ENCODE results near the gene CHI3L2.
A peak's percentile ranks its signal among the peaks of the same experiment; 100 is the strongest.

CHI3L2 gene, protein sequence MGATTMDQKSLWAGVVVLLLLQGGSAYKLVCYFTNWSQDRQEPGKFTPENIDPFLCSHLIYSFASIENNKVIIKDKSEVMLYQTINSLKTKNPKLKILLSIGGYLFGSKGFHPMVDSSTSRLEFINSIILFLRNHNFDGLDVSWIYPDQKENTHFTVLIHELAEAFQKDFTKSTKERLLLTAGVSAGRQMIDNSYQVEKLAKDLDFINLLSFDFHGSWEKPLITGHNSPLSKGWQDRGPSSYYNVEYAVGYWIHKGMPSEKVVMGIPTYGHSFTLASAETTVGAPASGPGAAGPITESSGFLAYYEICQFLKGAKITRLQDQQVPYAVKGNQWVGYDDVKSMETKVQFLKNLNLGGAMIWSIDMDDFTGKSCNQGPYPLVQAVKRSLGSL

DNA sequence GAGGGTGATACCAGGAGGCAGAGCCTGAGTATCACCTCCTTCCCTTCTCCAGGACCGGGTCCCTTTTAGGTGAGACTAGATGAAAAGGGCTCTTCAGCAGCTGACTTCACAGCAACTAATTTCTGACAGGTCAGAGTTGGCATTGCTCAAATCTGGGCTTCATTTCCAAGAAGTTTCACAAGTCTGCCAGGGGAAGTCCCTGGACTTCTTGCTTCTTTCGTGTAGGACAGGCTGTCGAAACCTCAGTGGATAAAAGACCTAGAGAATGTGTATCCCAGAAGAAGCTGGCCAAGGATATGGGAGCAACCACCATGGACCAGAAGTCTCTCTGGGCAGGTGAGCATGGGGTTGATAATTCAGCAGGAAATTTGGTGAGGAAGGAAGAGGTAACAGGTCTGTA is at the start of gene CHI3L2:
Gene CHI3L2 (plus strand): TSS at position 280 of the 400 bp plus-strand sequence. CDS start 17 bp downstream, at position 297.
- FAIRE-seq = no peak

DNA sequence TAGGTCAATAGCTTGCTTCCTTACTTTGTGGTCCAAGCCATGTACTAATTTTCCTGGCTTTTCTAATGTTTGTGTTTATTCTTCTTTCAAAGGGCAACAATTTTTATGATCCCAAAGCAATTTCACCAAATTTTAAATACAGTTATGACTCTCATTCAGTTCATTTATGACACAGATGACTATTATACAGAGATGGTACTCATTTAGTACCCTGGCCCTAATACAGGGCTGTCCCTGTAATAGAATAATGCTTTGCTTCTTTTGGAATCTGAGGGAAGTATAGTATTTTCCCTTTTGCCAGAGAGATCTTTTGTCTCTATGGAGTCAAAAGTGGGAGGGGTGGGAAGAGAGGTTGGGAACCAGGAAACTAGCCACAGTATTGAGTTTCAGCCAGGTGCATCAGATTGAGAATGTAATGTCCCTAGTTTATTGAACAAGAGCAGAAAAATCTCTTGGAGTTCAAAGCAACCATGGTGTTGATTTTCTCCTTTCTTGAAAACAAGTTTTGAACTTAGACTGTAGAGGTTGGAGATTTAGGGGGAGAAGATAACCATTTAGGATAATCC is 47.5 kb upstream of the CHI3L2 start:
- FAIRE-seq = no peak

DNA sequence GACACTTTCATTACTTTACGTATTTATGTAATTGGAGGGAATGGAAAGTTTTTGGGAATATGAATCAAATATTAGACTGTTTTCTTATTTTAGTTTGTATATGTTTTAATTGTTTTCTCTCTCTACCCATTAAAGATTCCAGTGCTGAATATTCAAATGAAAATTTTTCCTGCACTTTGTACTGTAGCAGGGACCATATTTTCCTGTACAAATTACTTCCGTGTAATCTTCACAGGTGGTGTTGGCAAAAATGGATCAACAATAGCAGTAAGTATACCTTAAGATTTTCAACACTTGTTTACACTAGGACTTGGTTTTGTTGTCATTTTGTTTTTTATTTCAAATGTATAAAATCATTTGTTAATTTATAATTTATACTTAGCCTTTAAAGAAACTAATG is 45.5 kb upstream of the CHI3L2 start:
- FAIRE-seq = no peak

DNA sequence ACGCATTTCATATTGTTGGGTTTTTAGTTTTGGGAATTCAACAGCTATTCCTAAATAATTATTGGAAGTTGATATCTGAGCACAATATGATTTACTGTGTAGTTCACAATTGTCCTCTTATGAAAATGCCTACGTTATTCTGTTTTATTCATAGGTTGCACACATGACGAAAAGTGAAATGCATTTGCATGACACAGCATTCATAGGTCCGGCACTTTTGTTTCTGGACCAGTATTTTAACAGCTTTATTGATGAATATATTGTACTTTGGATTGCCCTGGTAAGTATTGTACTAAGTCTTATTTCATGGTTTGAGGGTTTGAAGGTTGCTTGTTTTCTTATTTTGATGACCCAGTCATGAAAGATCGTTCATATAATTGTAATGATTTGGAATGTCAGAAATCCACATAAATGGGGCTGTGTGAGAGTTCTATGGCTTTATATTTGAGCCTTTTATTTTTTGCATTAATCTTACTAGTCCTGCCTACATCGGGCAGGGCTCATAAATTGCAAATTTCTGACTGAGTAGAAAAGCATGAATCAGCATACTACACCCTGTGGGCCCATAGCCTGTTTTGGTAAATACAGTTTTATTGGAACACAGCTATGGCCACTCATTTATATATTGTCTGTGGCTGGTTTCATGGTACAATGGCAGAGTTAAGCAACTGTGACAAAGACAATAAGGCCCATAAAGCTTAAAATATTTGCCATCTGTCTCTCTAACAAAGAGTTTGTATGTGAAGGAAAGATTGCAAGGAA is 44.0 kb upstream of the CHI3L2 start:
- FAIRE-seq = no peak

DNA sequence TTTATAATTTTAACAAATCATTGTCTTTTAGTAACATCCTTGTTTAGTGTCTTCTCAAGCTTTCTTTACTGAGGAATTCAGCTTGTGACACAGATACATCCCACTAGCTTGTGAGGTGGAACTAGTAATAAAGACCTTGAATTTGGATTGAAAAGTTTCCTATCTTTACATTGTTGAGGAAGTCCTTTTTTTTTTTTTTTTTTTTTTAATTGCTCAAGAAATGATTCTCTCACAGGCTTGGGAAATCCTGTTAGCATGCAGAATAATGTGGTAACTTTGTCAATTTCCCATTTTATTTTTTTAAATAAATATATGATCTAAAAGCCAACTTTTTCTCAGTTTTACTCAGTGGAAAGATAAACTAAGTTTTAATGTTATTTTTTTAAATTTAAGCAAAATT is 42.9 kb upstream of the CHI3L2 start:
- FAIRE-seq = peak; percentile 59

DNA sequence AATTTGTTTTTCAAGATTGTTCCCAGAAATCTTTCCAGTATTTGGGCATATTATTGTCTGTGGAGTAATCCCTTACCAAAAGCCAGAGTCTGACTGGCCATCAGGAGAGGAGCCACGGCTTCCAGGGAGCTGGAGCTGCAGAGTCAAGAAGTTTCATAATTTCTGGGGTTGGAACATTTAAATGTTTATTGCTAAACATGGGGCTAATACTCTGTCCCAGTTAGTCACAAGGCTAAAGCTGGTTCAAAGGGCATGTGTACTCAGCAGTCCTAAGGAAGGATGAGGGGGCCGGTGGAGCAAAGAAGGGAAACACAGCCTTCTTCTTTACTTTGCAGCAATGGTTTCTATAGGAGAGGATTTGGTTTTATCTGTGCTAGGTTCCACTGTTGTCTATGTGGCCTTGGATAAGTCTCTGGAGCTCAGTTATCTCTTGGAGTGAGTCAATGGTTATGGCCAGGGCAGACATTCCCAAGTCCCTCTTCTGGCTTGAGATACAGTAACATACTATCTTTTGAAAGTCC is 36.5 kb upstream of the CHI3L2 start:
- no peak for FAIRE-seq

DNA sequence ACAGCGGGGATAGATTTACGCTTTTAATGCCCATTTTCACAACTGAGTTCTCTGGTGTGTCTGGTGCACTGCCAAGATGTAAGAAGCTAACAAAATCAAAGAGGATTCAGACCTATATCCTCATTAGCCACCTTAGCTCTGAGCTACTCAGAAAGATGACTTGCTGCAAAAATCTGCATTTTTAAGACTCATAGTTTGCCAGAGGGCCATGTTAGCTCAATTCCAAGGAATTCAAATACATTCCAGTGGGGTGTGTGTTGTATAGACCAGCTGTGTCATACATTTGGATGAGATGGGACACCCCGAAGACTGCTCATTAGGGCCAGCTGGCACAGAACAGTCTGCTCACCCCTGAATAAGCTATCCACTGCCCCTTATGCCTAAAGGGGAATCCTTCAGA is 36.0 kb upstream of the CHI3L2 start:
- no peak for FAIRE-seq

DNA sequence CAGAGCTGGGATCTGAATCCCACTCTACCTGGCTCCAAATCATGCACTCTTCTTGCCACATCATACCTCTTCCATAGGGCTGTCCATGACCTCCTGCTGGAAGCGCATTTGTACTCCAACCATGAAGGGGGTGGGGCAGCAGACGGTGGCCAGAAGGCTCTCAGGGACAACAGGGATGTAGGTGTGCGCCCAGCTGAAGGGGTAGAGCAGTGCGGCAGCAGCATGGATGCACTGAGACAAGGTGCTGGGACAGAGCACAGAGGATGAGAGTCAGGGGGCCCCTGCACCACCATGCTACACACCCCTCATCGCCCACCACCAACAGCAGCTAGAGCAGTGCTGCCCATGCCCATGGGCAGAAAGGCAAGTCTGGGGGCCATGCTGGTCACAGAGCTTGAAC is 35.4 kb upstream of the CHI3L2 start:
- no peak for FAIRE-seq

DNA sequence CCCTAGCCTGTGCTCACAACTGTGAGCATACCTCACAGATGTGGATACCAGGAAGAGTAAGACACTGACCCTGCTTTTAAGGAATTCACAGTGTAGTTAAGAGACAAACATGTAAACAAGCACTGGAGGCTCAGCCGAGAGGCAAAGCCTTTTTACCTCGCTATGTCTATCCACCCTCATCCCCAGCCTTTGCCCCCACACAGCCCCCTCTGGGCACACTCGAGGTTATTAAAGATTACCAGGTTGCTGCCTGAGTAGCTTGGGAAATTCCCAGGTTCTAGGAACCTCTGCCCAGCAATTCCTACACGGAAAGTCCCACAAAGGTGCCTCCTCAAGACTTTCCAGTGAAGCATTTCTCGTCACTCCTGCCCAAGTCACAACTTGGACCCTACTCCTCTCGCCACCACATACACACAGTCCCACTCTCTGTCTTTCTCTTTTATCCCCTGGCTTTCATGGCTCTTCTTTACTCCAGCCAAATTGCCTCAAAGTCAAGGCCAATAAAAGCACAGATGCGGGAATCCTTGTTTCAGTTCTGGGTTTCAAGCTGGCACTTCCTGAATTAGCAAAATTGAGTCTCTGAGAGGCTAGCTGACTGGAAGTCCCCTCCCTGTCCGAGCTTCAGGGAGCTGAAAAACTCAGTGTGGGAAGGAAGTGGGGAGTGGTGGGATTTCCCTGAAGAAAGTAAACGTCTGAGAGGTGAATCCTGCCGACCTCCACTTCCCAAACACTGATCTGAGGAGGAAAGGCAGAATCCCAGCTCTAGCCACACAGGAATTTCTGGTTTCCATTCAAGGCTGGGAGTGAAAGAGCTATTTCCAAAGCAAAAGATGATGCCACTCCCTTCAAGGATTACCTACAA is 34.6 kb upstream of the CHI3L2 start:
- no peak for FAIRE-seq

DNA sequence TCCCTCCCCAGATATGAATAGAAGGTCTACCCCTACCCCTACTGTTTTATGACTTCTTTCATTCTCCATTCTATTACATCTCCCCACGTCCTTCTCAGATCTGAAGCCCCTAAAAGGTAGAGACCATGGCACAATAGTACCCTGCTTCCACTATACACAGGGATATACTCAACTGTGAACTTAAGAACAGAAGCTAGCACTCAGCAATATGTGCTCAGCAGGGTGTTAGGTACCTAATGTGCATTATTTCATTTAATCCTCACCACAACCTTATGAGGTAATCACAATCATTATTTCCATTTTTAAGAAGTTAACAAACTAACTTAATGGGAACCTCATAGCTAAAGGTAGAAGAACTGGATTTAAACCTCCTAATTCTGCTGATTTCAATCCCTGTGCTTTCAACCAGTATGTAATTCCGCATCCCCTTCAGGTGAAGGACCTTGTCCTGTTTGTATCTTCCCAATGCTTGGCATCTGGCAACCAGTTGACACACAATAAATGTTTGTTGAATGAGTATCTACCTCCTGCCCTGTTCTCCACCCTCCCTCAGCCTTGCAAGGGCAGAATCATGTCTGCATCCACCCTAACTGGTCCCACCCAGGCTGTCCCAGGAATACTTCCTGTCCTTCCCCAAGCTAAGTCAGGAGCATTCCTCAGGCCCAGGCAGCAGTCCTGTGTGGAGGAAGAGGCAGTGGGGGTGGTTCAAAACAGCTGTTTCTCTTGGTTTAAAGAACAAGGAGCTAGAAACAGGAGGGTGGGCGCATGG is 33.6 kb upstream of the CHI3L2 start:
- FAIRE-seq = no peak

DNA sequence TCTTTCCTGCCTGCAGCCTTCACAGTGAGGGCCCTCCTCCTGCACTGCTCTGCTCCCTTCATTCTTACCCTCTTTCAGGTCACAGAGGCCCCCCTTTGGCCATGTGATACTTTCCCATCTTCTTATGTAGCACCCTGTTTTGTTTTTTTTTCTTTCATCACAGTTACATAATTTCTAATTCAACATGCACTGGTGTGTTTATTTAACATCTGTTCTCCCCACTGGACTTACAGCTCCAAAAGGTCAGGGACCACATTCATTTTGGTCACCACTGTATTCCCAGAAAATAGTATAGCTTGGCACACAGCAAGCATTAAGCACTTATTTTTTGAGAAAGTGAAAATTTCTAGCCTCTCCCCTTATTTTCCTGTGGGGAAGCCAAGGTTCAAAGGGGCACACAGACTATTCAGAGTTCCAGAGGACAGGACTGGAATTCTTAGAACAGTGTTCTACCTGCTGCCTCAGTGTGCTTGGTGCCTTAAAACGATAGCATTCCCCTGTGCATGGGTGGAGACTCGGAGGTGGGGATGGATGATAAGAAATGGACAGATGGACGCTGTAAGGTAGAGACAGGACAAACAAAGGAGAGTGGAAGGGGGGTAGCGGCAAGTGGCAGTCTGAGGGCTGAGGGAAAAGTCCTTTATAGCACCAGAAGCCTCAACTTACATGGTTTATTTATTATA is 32.4 kb upstream of the CHI3L2 start:
- no peak for FAIRE-seq

DNA sequence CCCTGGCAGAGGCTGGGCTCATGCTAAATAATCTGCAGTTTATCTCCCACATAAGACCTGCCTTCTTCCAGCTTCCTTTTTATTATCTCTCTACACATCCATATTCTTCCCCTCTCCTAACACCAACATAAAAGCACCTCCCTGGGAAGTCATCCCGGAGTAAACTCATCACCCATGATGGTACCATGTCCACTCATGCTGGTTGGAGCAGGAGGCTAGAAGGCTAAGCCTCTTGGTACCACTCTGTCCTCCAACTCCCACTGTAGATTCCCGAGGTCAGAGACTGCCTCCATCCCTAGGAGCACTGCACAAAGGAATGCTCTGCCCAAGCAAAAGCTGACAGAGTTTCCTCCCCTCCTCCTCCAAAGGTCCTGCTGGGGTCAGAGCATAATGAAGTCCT is 31.3 kb upstream of the CHI3L2 start:
- FAIRE-seq = no peak

DNA sequence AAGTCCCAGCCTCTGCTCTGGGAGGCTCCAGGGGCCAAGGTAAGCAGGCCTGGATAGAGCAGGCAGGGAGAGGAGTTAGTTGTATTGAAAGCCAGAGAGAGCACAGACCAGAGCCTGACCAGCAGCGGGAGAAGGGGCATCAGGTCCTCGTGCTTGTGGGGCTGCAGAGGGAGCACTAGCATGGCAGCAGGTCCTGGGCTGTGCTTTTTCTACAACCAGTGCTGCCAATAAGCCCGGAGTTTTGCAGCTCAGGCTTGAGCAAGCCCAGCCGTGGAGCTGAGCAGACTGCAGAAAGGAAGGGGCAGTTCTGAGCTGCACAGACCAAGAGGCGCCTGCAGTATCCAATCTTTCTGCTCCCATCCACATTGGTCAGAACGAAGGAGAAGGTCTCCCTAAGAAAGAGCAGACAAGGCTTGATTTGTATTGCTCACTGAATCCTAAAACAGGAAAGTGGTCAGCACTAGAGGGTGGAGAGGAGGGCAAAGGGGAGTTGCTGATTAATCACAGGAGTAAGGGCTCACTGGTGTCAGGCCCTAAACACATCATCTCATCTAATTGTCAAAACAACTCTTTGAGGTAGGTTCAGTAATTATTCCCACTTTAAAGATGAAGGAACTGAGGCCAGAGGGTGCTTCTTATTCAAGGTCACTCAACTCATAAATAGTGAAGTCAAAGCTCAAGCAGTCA is 29.8 kb upstream of the CHI3L2 start:
- no peak for FAIRE-seq

DNA sequence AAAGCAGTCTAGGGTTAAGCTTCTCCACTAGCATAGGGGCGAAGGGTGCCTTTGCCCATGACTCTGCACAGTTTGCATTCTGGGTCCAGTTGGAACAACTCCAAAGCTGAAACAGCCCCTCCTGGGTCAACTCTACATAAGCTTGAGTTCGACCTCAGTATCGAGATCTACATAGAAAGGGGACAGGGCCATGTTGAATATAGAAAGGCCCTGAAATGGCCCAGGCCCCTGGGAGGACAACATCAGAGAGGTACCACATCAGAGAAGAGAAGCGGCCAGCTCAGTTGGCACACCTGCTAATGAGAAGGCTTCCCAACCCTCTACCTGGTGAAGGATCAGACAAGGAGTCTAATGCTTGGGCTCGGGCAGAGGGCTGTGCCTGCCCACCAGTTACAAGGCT is 28.7 kb upstream of the CHI3L2 start:
- no peak for FAIRE-seq

DNA sequence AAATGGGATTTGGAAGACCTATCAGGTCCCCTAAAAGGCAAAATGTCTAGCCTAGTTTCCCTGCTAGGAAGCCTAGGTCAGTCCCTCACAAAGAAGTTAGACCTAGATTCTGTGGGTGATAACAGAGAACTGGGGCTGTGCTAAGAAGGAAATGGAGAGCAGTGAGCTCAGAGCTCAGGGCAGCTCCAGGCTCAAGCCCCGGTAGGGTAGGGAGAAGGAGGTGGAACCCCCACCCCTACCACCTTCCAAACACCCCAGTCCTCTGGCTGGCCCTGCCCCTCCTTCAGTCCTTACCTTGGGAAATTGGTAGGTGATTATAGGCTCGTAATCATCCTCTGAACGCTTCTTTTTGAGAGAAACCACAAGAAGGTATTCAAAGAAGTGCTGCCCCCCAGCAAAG is 28.2 kb upstream of the CHI3L2 start:
- FAIRE-seq = no peak

DNA sequence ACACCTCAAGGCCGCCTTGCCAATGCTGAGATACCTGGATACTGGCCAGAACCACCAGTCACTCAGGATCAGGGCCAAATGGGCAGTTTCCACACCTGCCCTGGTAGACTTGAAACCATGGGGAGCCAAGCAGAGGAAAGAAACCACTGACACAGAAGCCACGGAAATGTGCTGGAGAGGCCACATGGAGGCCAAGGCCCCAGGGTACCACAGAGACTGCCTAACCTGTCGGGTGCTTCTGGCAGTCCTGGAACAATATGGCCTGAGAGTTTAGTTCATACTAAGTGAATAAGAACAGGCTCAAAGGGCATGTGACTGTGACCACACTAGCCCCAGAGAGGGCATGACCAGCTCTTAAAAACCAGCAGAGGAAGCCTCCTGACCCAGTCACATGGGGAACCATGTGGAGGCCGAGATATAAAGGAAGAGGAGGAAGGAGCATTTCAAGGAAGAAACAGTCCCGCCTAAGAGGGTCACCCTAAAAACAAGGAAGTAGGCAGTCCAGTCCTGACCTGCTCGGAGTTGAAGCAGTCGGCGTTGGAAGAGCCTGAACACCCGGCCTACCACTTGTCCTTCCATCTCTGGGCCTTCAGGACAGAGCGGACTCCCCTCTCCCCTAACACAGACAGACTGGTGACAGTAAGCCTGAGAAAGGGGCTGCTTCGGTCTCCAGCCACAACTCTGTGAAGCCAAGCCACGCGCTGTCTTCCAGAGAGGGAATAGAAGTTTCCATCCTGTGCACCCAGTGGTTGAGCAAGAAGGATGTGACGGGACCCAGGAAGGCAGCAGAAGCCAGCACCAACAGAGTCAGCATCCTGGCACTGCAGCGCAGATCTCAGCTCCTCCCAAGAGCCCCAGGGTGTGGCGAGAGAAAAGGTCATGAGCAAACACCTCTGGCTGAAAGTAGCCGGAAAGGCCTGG is 27.4 kb upstream of the CHI3L2 start, which contains the start of gene DENND2D:
Gene DENND2D (minus strand): TSS at position 766 of the 921 bp plus-strand sequence. CDS start 187 bp downstream, at position 579.
- no peak for FAIRE-seq

DNA sequence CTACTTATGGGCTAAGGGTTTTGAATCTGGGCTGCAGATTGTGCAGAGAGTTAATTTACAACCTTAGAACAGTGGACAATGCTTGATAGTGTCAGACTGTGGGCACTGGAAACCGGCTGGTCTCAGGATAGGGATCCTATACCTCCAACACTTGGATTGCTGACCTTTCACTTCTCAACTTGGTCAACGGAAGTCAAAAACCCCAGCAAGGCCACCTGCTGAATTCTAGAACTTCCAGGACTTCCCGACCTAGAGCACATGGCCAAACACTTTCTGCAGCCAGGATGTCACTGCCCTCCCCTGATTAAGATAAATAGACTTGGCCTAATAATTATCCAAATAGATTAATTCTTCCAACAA is 26.7 kb upstream of the CHI3L2 start:
- no peak for FAIRE-seq

DNA sequence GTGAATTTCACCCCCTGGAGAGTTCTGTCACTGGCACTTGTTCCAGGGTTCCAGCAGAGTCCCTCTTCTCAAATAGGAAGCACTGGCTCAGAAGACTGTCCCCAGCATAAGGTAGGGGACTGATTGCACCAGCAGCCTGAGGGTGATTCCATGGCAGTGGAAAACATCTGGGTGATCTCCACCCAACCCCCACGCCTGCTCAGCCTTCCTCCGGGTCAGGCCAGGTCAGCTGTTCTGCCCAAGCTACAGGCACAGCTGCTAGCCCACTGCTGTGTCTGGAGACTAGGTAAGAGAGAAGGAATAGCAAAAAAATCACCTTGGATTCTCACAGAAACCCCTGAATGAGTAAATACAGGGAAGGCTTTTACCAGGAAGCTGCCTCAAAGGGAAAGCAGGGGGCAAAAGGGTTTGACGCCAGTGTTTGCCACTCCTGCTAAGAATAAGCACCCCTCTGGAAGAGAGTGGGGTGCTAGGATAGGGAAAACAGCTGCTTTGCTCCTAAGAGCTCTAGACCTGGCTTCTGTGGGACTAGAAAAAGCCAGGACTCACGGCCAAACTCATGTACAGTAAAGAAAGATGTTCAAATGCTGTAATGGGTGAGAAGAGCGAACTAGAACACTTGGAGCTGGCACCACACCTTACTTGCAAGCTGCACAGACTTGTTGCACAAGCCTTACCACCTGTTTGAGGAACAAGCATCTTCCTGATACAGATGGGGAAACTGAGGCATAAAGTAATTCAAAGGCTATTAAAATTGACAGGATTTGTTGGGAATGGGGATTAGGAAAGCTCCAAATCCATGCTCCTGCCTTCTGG is 26.0 kb upstream of the CHI3L2 start:
- FAIRE-seq = no peak

DNA sequence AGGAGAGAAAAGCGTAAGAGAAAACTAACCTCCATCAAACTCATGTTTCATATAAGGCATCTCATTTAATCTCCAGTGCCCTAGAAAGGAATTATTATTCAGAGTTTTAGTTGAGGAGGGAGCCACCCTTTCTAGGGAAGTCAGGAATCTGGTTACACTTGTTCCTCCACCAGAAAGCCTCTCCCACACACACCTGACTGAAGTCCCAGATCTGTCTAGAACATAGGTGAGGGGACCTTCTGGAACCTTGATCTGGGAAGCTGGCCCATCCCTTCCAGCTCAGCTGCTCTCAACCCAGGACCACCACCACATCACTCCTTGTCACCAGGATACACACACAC is 25.2 kb upstream of the CHI3L2 start:
- no peak for FAIRE-seq
